H1 (cell line): ENCODE measurements around the gene MCCD1. TPM values are rescaled to one million over a fixed set of nuclear protein-coding genes. Genes with fewer than 3 reads are reported as not detected.

Source experiments
- CTCF ChIA-PET: fragments of 300-600 bp; sonication (Branson Sonifier 250); formaldehyde crosslinking; loops from one replicate; lab custom pipeline; 2021; ENCODE audit not compliant: partially characterized antibody; lab: Charles Lee
- POLR2A ChIA-PET: fragments of 300-600 bp; sonication (Branson Sonifier 250); formaldehyde crosslinking; loops from one replicate; lab custom pipeline; 2021; ENCODE audit warnings: inconsistent platforms; ENCODE audit not compliant: partially characterized antibody; lab: Charles Lee
- DNase-seq, 2 experiments: peaks; one replicate each; pipeline versions ENCODE4 v3.0.0 to v3.0.0-alpha.2; 2010 to 2022; ENCODE audit warnings: low spot score in 2 of 2, low read depth in 1 of 2, mixed read lengths in 1 of 2
- FAIRE-seq: peaks from 2 replicates; lab custom pipeline; 2011; peaks lifted over from hg19 to GRCh38; lab: Jason Lieb, UNC
- H2AFZ ChIP-seq: 2 replicates; pipeline ENCODE4 v1.8.1; 2012; ENCODE audit warnings: low read length, inconsistent platforms
- H2AK5ac ChIP-seq: 2 replicates; pipeline ENCODE4 v1.6.1; 2013; ENCODE audit warnings: low read depth, low read length
- H2BK120ac ChIP-seq: replicated peaks from 2 replicates; pipeline ENCODE3; 2013; ENCODE audit warnings: low read depth, low read length, inconsistent platforms
- H2BK12ac ChIP-seq: 2 replicates; pipeline ENCODE4 v1.6.1; 2013; ENCODE audit warnings: low read depth, low read length
- H2BK15ac ChIP-seq: 2 replicates; pipeline ENCODE4 v1.6.1; 2013; ENCODE audit warnings: low read length
- H2BK20ac ChIP-seq: 2 replicates; pipeline ENCODE4 v1.6.1; 2013; ENCODE audit warnings: low read length
- H2BK5ac ChIP-seq: 2 replicates; pipeline ENCODE4 v1.6.1; 2013; ENCODE audit warnings: low read depth, low read length
- H3K14ac ChIP-seq: 2 replicates; pipeline ENCODE4 v1.6.1; 2013; ENCODE audit warnings: inconsistent platforms; ENCODE audit not compliant: insufficient read length
- H3K18ac ChIP-seq: 2 replicates; pipeline ENCODE4 v1.6.1; 2013; ENCODE audit warnings: low read length; ENCODE audit errors: extremely low read depth
- H3K23ac ChIP-seq: 2 replicates; pipeline ENCODE4 v1.6.1; 2013; ENCODE audit warnings: inconsistent platforms; ENCODE audit not compliant: insufficient read length
- H3K23me2 ChIP-seq: 2 replicates; pipeline ENCODE4 v1.6.1; 2013; ENCODE audit warnings: low read depth, low read length
- H3K27ac ChIP-seq: 2 replicates; pipeline ENCODE4 v1.6.1; 2011; ENCODE audit warnings: low read depth, low read length, inconsistent platforms
- H3K27me3 ChIP-seq, 4 experiments: replicated peaks in 1 of 4; 1 replicate in 1 of 4; 2 replicates in 3 of 4; pipeline versions ENCODE4 v1.6.1 to v1.8.1; 2011 to 2013; ENCODE audit warnings: low read length in 3 of 4, mild to moderate bottlenecking in 3 of 4, inconsistent platforms in 2 of 4, mixed read lengths in 2 of 4, moderate library complexity in 1 of 4; ENCODE audit not compliant: control insufficient read depth in 3 of 4, insufficient read depth in 3 of 4; ENCODE audit errors: extremely low read depth in 1 of 4
- H3K36me3 ChIP-seq, 4 experiments: 2 replicates each; pipeline versions ENCODE4 v1.6.1 to v1.8.1; 2011 to 2013; ENCODE audit warnings: mild to moderate bottlenecking in 4 of 4, low read length in 3 of 4, moderate library complexity in 2 of 4, control low read depth in 1 of 4, inconsistent platforms in 1 of 4; ENCODE audit not compliant: insufficient read depth in 4 of 4, control insufficient read depth in 2 of 4
- H3K4ac ChIP-seq: replicated peaks from 2 replicates; pipeline ENCODE3; 2013; ENCODE audit warnings: low read length, low read depth, mixed read lengths, inconsistent platforms; ENCODE audit not compliant: insufficient read length
- H3K4me1 ChIP-seq, 4 experiments: replicated peaks in 1 of 4; 1 replicate in 1 of 4; 2 replicates in 3 of 4; pipeline versions ENCODE4 v1.6.1 to v1.8.1; 2011 to 2013; ENCODE audit warnings: low read length in 3 of 4, inconsistent platforms in 2 of 4, mixed read lengths in 1 of 4; ENCODE audit not compliant: insufficient read depth in 4 of 4, control insufficient read depth in 3 of 4
- H3K4me2 ChIP-seq, 2 experiments: 2 replicates each; pipeline versions ENCODE4 v1.6.1 to v1.8.1; 2011 to 2013; ENCODE audit warnings: low read depth in 2 of 2, low read length in 2 of 2, control low read depth in 1 of 2, inconsistent platforms in 1 of 2, mild to moderate bottlenecking in 1 of 2; ENCODE audit not compliant: insufficient read depth in 1 of 2
- H3K4me3 ChIP-seq, 4 experiments: fragments of 200-600, 300-600 bp in 1 of 4; sonication (generic), shearing (Covaris generic), sonication (Bioruptor Twin) in 1 of 4; 2 replicates each; pipeline versions ENCODE4 v1.5.1 to v1.8.1; 2011 to 2016; ENCODE audit warnings: low read length in 4 of 4, low read depth in 3 of 4, control low read depth in 2 of 4, inconsistent platforms in 2 of 4, mild to moderate bottlenecking in 2 of 4, mixed read lengths in 1 of 4, moderate library complexity in 1 of 4; ENCODE audit not compliant: insufficient read depth in 2 of 4; ENCODE audit errors: extremely low read depth in 1 of 4
- H3K56ac ChIP-seq: replicated peaks from 2 replicates; pipeline ENCODE3; 2013; ENCODE audit warnings: low read depth, mild to moderate bottlenecking, mixed read lengths, low read length, inconsistent platforms; ENCODE audit not compliant: insufficient read length
- H3K79me1 ChIP-seq: 2 replicates; pipeline ENCODE4 v1.6.1; 2013; ENCODE audit warnings: low read depth, low read length, control low read depth
- H3K79me2 ChIP-seq, 2 experiments: 2 replicates each; pipeline versions ENCODE4 v1.6.1 to v1.8.1; 2012 to 2013; ENCODE audit warnings: low read length in 2 of 2, mild to moderate bottlenecking in 2 of 2, inconsistent platforms in 1 of 2; ENCODE audit not compliant: insufficient read depth in 2 of 2, control insufficient read depth in 1 of 2
- H3K9ac ChIP-seq, 4 experiments: replicated peaks in 1 of 4; 1 replicate in 1 of 4; 2 replicates in 3 of 4; pipeline versions ENCODE4 v1.6.1 to v1.8.1; 2011 to 2013; ENCODE audit warnings: low read depth in 3 of 4, low read length in 3 of 4, control low read depth in 2 of 4, mild to moderate bottlenecking in 2 of 4, moderate library complexity in 2 of 4, inconsistent platforms in 1 of 4; ENCODE audit errors: extremely low read depth in 1 of 4
- H3K9me3 ChIP-seq, 2 experiments: 2 replicates each; pipeline versions ENCODE4 v1.6.1 to v1.8.1; 2012 to 2013; ENCODE audit warnings: mild to moderate bottlenecking in 2 of 2, moderate library complexity in 2 of 2, control low read depth in 1 of 2, inconsistent platforms in 1 of 2, low read depth in 1 of 2, low read length in 1 of 2, mixed read lengths in 1 of 2; ENCODE audit not compliant: insufficient read depth in 2 of 2
- H4K20me1 ChIP-seq, 2 experiments: replicated peaks in 1 of 2; 2 replicates each; pipeline versions ENCODE3 to v1.8.1; 2011 to 2013; ENCODE audit warnings: inconsistent platforms in 2 of 2, low read length in 2 of 2, mild to moderate bottlenecking in 1 of 2; ENCODE audit not compliant: insufficient read depth in 2 of 2, control insufficient read depth in 1 of 2
- H4K5ac ChIP-seq: 2 replicates; pipeline ENCODE4 v1.6.1; 2013; ENCODE audit warnings: low read length, low read depth, mixed read lengths, inconsistent platforms; ENCODE audit not compliant: insufficient read length
- H4K8ac ChIP-seq: 2 replicates; pipeline ENCODE4 v1.8.0; 2013; ENCODE audit warnings: mild to moderate bottlenecking, moderate library complexity, low read length, inconsistent platforms; ENCODE audit not compliant: insufficient read depth; ENCODE audit errors: extremely low read depth
- H4K91ac ChIP-seq: replicated peaks from 2 replicates; pipeline ENCODE3; 2013; ENCODE audit warnings: low read length, mixed read lengths, inconsistent platforms; ENCODE audit not compliant: insufficient read length
- BACH1 ChIP-seq: IDR thresholded peaks from 2 replicates; pipeline ENCODE4 v1.6.1; 2012; ENCODE audit warnings: low read length, improper control_type of control experiment
- CBX5 ChIP-seq: fragments of 300-800, 300-1000 bp; sonication (generic); IDR thresholded peaks from 2 replicates; pipeline ENCODE4 v1.7.1; 2016; ENCODE audit warnings: antibody characterized with exemption, low read length, low read depth
- CTBP2 ChIP-seq: IDR thresholded peaks from 2 replicates; pipeline ENCODE4 v1.7.0; 2011; ENCODE audit warnings: borderline replicate concordance, mild to moderate bottlenecking, moderate library complexity, mixed read lengths, low read length; ENCODE audit not compliant: insufficient read depth, insufficient read length
- MAFK ChIP-seq: IDR thresholded peaks from 2 replicates; pipeline ENCODE4 v1.6.1; 2012; ENCODE audit warnings: low read depth, mild to moderate bottlenecking, improper control_type of control experiment, low read length
- POU5F1 ChIP-seq: IDR thresholded peaks from 2 replicates; pipeline ENCODE4 v1.6.1; 2011; ENCODE audit warnings: low read depth, mild to moderate bottlenecking, low read length, moderate library complexity
- RFX5 ChIP-seq: IDR thresholded peaks from 2 replicates; pipeline ENCODE4 v1.6.1; 2011; ENCODE audit warnings: low read depth, low read length, improper control_type of control experiment, borderline replicate concordance
- SIX5 ChIP-seq: IDR thresholded peaks from 2 replicates; pipeline ENCODE4 v1.6.1; 2011; ENCODE audit warnings: mild to moderate bottlenecking, low read depth, low read length
- TAF7 ChIP-seq: optimal IDR thresholded peaks from 2 replicates; pipeline ENCODE3; 2011; ENCODE audit warnings: low read depth, mild to moderate bottlenecking, inconsistent platforms, low read length, moderate library complexity, borderline replicate concordance
- TCF12 ChIP-seq: IDR thresholded peaks from 2 replicates; pipeline ENCODE4 v1.6.1; 2011; ENCODE audit warnings: low read depth, mild to moderate bottlenecking, low read length
- ZNF274 ChIP-seq: IDR thresholded peaks from 2 replicates; pipeline ENCODE4 v1.7.0; 2012; ENCODE audit warnings: low read length, borderline replicate concordance; ENCODE audit errors: extremely low read depth
- WGBS, 2 experiments: shearing (Covaris generic) in 1 of 2; methylation state at CpG; one replicate each; pipeline versions ENCODE4 v1.1.6 to v1.1.7; 2013 to 2015; ENCODE audit warnings: low lambda C conversion rate in 2 of 2, mixed read lengths in 2 of 2, inconsistent platforms in 1 of 2, low coverage in 1 of 2, missing lambda C conversion rate in 1 of 2; ENCODE audit not compliant: insufficient replicate concordance in 2 of 2, insufficient coverage in 1 of 2, insufficient read length in 1 of 2; ENCODE audit errors: extremely low coverage in 1 of 2, missing lambda C conversion rate in 1 of 2; 5-methylcytosine and 5-hydroxymethylcytosine counted together
- polyA plus RNA-seq, 7 experiments: library from polyadenylated mRNA; depleted of rRNA in 3 of 7; stranded (reverse) in 5 of 7; unstranded in 2 of 7; fragments of >200 nt in 5 of 7; fragments of 200-250 nt in 2 of 7; gene quantifications; 1 replicate in 5 of 7; 2 replicates in 1 of 7; 4 replicates in 1 of 7; pipeline versions ENCODE4 v1.2.1 to v1.2.3, GENCODE V29; 2011 to 2013; ENCODE audit warnings: missing spikeins in 2 of 7, mixed read lengths in 2 of 7
- total RNA-seq: library from RNA; stranded (reverse); fragmentation: NEBNext Ultra II Directional; extraction: Animal tissue kit (Norgen Biotek cat#: 25700); gene quantifications from 2 replicates; pipeline ENCODE4 v1.2.1, GENCODE V29; 2021
- TF ChIP-seq, protein P1 (sequence below): IDR thresholded peaks from 2 replicates; pipeline ENCODE4 v1.6.1; 2012; ENCODE audit warnings: low read length, inconsistent platforms

Gene MCCD1
- total and polyA plus RNA-seq, 2 of the 8 experiments (the other 6 are each of a cell fraction or from before 2014, with no cell fraction given), result not detected

- H2BK12ac ChIP-seq, result no peak overlapping the region
- H3K27ac ChIP-seq, result no peak overlapping the region
- H2BK5ac ChIP-seq, result no peak overlapping the region
- H4K5ac ChIP-seq, result no peak overlapping the region
- H3K9ac ChIP-seq, result no peak overlapping the region
- H3K56ac ChIP-seq, result no peak overlapping the region
- no peaks in the 10 kb centered on the region; a peak in 2 of 7 replicates for H3K4me1 ChIP-seq
- H3K23ac ChIP-seq, result no peak overlapping the region
- H3K79me1 ChIP-seq, result no peaks in the 10 kb centered on the region
- CTCF ChIA-PET, result interaction anchor here (1.3 to 4.9 kb wide), 6 partner anchors 10 to 31 kb away, joined by 3 to 47 read pairs (median 14); partner anchors contain the start of genes LST1 and LTB
- H3K79me2 ChIP-seq, result no peaks in the 10 kb centered on the region
- no peak for DNase-seq
- H4K20me1 ChIP-seq, result no peaks in the 10 kb centered on the region
- POLR2A ChIA-PET, result interaction anchor here (0.6 to 2.6 kb wide), 7 partner anchors 14 to 82 kb away, joined by 3 to 8 read pairs (median 3); partner anchors contain the start of gene BAG6
- FAIRE-seq, result no peak
- H3K4me2 ChIP-seq, result no peak overlapping the region
- H2AK5ac ChIP-seq, result no peak overlapping the region
- no peak overlapping the region for H2BK15ac ChIP-seq
- no peak overlapping the region for H3K4ac ChIP-seq
- no peaks in the 10 kb centered on the region for H3K36me3 ChIP-seq
- H3K18ac ChIP-seq, result no peak overlapping the region
- H3K4me3 ChIP-seq, result no peak overlapping the region
- no peak overlapping the region for H2AFZ ChIP-seq
- H3K27me3 ChIP-seq, result no peaks in the 10 kb centered on the region
- peaks cover 3% of the 10 kb centered on the region; the same call in 1 of the 2 replicates for H3K23me2 ChIP-seq
- H4K91ac ChIP-seq, result no peak overlapping the region
- no peak overlapping the region for H2BK120ac ChIP-seq
- H3K9me3 ChIP-seq, result no peaks in the 10 kb centered on the region
- no peak overlapping the region for H2BK20ac ChIP-seq
- WGBS, 2 experiments, result 100% methylated on average over 1 of the region's 1 CpG; no CpG with 5 or more reads in 1 of the 2 experiments
- H4K8ac ChIP-seq, result no peak overlapping the region
- no peak overlapping the region for H3K14ac ChIP-seq
- TF ChIP-seq RFX5, result no peak
- TF ChIP-seq CTBP2, result no peak
- no peak for TF ChIP-seq BACH1
- no peak for TF ChIP-seq ZNF274
- TF ChIP-seq, protein P1, sequence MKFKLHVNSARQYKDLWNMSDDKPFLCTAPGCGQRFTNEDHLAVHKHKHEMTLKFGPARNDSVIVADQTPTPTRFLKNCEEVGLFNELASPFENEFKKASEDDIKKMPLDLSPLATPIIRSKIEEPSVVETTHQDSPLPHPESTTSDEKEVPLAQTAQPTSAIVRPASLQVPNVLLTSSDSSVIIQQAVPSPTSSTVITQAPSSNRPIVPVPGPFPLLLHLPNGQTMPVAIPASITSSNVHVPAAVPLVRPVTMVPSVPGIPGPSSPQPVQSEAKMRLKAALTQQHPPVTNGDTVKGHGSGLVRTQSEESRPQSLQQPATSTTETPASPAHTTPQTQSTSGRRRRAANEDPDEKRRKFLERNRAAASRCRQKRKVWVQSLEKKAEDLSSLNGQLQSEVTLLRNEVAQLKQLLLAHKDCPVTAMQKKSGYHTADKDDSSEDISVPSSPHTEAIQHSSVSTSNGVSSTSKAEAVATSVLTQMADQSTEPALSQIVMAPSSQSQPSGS, result no peak
- TF ChIP-seq TCF12, result no peak
- no peak for TF ChIP-seq MAFK
- no peak for TF ChIP-seq POU5F1
- TF ChIP-seq CBX5, result no peak
- TF ChIP-seq TAF7, result no peak
- TF ChIP-seq SIX5, result no peak
Observed at GRCh38 chr6:31569861-31570536, 41.2 kb downstream of the MCCD1 start.
